H1 (cell line): Measurements from ENCODE around the gene NR1H3. TPM values are rescaled to one million over a fixed set of nuclear protein-coding genes. Genes with fewer than 3 reads are reported as not detected.
A peak's percentile ranks its signal among the peaks of the same experiment; 100 is the strongest.

Experiments used
- CTCF ChIA-PET: fragments of 300-600 bp; sonication (Branson Sonifier 250); formaldehyde crosslinking; loops from one replicate; lab custom pipeline; 2021; ENCODE audit not compliant: partially characterized antibody; lab: Charles Lee
- POLR2A ChIA-PET: fragments of 300-600 bp; sonication (Branson Sonifier 250); formaldehyde crosslinking; loops from one replicate; lab custom pipeline; 2021; ENCODE audit warnings: inconsistent platforms; ENCODE audit not compliant: partially characterized antibody; lab: Charles Lee
- DNase-seq, 2 experiments: peaks; one replicate each; pipeline versions ENCODE4 v3.0.0 to v3.0.0-alpha.2; 2010 to 2022; ENCODE audit warnings: low spot score in 2 of 2, low read depth in 1 of 2, mixed read lengths in 1 of 2
- FAIRE-seq: peaks from 2 replicates; lab custom pipeline; 2011; peaks lifted over from hg19 to GRCh38; lab: Jason Lieb, UNC
- H2AFZ ChIP-seq: 2 replicates; pipeline ENCODE4 v1.8.1; 2012; ENCODE audit warnings: low read length, inconsistent platforms
- H2AK5ac ChIP-seq: 2 replicates; pipeline ENCODE4 v1.6.1; 2013; ENCODE audit warnings: low read depth, low read length
- H2BK120ac ChIP-seq: replicated peaks from 2 replicates; pipeline ENCODE3; 2013; ENCODE audit warnings: low read depth, low read length, inconsistent platforms
- H2BK12ac ChIP-seq: 2 replicates; pipeline ENCODE4 v1.6.1; 2013; ENCODE audit warnings: low read depth, low read length
- H2BK15ac ChIP-seq: 2 replicates; pipeline ENCODE4 v1.6.1; 2013; ENCODE audit warnings: low read length
- H2BK20ac ChIP-seq: 2 replicates; pipeline ENCODE4 v1.6.1; 2013; ENCODE audit warnings: low read length
- H2BK5ac ChIP-seq: 2 replicates; pipeline ENCODE4 v1.6.1; 2013; ENCODE audit warnings: low read depth, low read length
- H3K14ac ChIP-seq: 2 replicates; pipeline ENCODE4 v1.6.1; 2013; ENCODE audit warnings: inconsistent platforms; ENCODE audit not compliant: insufficient read length
- H3K18ac ChIP-seq: 2 replicates; pipeline ENCODE4 v1.6.1; 2013; ENCODE audit warnings: low read length; ENCODE audit errors: extremely low read depth
- H3K23ac ChIP-seq: 2 replicates; pipeline ENCODE4 v1.6.1; 2013; ENCODE audit warnings: inconsistent platforms; ENCODE audit not compliant: insufficient read length
- H3K23me2 ChIP-seq: 2 replicates; pipeline ENCODE4 v1.6.1; 2013; ENCODE audit warnings: low read depth, low read length
- H3K27ac ChIP-seq: 2 replicates; pipeline ENCODE4 v1.6.1; 2011; ENCODE audit warnings: low read depth, low read length, inconsistent platforms
- H3K27me3 ChIP-seq, 4 experiments: replicated peaks in 1 of 4; 1 replicate in 1 of 4; 2 replicates in 3 of 4; pipeline versions ENCODE4 v1.6.1 to v1.8.1; 2011 to 2013; ENCODE audit warnings: low read length in 3 of 4, mild to moderate bottlenecking in 3 of 4, inconsistent platforms in 2 of 4, mixed read lengths in 2 of 4, moderate library complexity in 1 of 4; ENCODE audit not compliant: control insufficient read depth in 3 of 4, insufficient read depth in 3 of 4; ENCODE audit errors: extremely low read depth in 1 of 4
- H3K36me3 ChIP-seq, 4 experiments: 2 replicates each; pipeline versions ENCODE4 v1.6.1 to v1.8.1; 2011 to 2013; ENCODE audit warnings: mild to moderate bottlenecking in 4 of 4, low read length in 3 of 4, moderate library complexity in 2 of 4, control low read depth in 1 of 4, inconsistent platforms in 1 of 4; ENCODE audit not compliant: insufficient read depth in 4 of 4, control insufficient read depth in 2 of 4
- H3K4ac ChIP-seq: replicated peaks from 2 replicates; pipeline ENCODE3; 2013; ENCODE audit warnings: low read length, low read depth, mixed read lengths, inconsistent platforms; ENCODE audit not compliant: insufficient read length
- H3K4me1 ChIP-seq, 4 experiments: replicated peaks in 1 of 4; 1 replicate in 1 of 4; 2 replicates in 3 of 4; pipeline versions ENCODE4 v1.6.1 to v1.8.1; 2011 to 2013; ENCODE audit warnings: low read length in 3 of 4, inconsistent platforms in 2 of 4, mixed read lengths in 1 of 4; ENCODE audit not compliant: insufficient read depth in 4 of 4, control insufficient read depth in 3 of 4
- H3K4me2 ChIP-seq, 2 experiments: 2 replicates each; pipeline versions ENCODE4 v1.6.1 to v1.8.1; 2011 to 2013; ENCODE audit warnings: low read depth in 2 of 2, low read length in 2 of 2, control low read depth in 1 of 2, inconsistent platforms in 1 of 2, mild to moderate bottlenecking in 1 of 2; ENCODE audit not compliant: insufficient read depth in 1 of 2
- H3K4me3 ChIP-seq, 4 experiments: fragments of 200-600, 300-600 bp in 1 of 4; sonication (generic), shearing (Covaris generic), sonication (Bioruptor Twin) in 1 of 4; 2 replicates each; pipeline versions ENCODE4 v1.5.1 to v1.8.1; 2011 to 2016; ENCODE audit warnings: low read length in 4 of 4, low read depth in 3 of 4, control low read depth in 2 of 4, inconsistent platforms in 2 of 4, mild to moderate bottlenecking in 2 of 4, mixed read lengths in 1 of 4, moderate library complexity in 1 of 4; ENCODE audit not compliant: insufficient read depth in 2 of 4; ENCODE audit errors: extremely low read depth in 1 of 4
- H3K56ac ChIP-seq: replicated peaks from 2 replicates; pipeline ENCODE3; 2013; ENCODE audit warnings: low read depth, mild to moderate bottlenecking, mixed read lengths, low read length, inconsistent platforms; ENCODE audit not compliant: insufficient read length
- H3K79me1 ChIP-seq: 2 replicates; pipeline ENCODE4 v1.6.1; 2013; ENCODE audit warnings: low read depth, low read length, control low read depth
- H3K79me2 ChIP-seq, 2 experiments: 2 replicates each; pipeline versions ENCODE4 v1.6.1 to v1.8.1; 2012 to 2013; ENCODE audit warnings: low read length in 2 of 2, mild to moderate bottlenecking in 2 of 2, inconsistent platforms in 1 of 2; ENCODE audit not compliant: insufficient read depth in 2 of 2, control insufficient read depth in 1 of 2
- H3K9ac ChIP-seq, 4 experiments: replicated peaks in 1 of 4; 1 replicate in 1 of 4; 2 replicates in 3 of 4; pipeline versions ENCODE4 v1.6.1 to v1.8.1; 2011 to 2013; ENCODE audit warnings: low read depth in 3 of 4, low read length in 3 of 4, control low read depth in 2 of 4, mild to moderate bottlenecking in 2 of 4, moderate library complexity in 2 of 4, inconsistent platforms in 1 of 4; ENCODE audit errors: extremely low read depth in 1 of 4
- H3K9me3 ChIP-seq, 2 experiments: 2 replicates each; pipeline versions ENCODE4 v1.6.1 to v1.8.1; 2012 to 2013; ENCODE audit warnings: mild to moderate bottlenecking in 2 of 2, moderate library complexity in 2 of 2, control low read depth in 1 of 2, inconsistent platforms in 1 of 2, low read depth in 1 of 2, low read length in 1 of 2, mixed read lengths in 1 of 2; ENCODE audit not compliant: insufficient read depth in 2 of 2
- H4K20me1 ChIP-seq, 2 experiments: replicated peaks in 1 of 2; 2 replicates each; pipeline versions ENCODE3 to v1.8.1; 2011 to 2013; ENCODE audit warnings: inconsistent platforms in 2 of 2, low read length in 2 of 2, mild to moderate bottlenecking in 1 of 2; ENCODE audit not compliant: insufficient read depth in 2 of 2, control insufficient read depth in 1 of 2
- H4K5ac ChIP-seq: 2 replicates; pipeline ENCODE4 v1.6.1; 2013; ENCODE audit warnings: low read length, low read depth, mixed read lengths, inconsistent platforms; ENCODE audit not compliant: insufficient read length
- H4K8ac ChIP-seq: 2 replicates; pipeline ENCODE4 v1.8.0; 2013; ENCODE audit warnings: mild to moderate bottlenecking, moderate library complexity, low read length, inconsistent platforms; ENCODE audit not compliant: insufficient read depth; ENCODE audit errors: extremely low read depth
- H4K91ac ChIP-seq: replicated peaks from 2 replicates; pipeline ENCODE3; 2013; ENCODE audit warnings: low read length, mixed read lengths, inconsistent platforms; ENCODE audit not compliant: insufficient read length
- BRCA1 ChIP-seq: IDR thresholded peaks from 2 replicates; pipeline ENCODE4 v1.6.1; 2012; ENCODE audit warnings: low read depth, low read length, improper control_type of control experiment
- POLR2A ChIP-seq, 2 experiments: IDR thresholded peaks; 1 replicate in 1 of 2; 2 replicates in 1 of 2; pipeline ENCODE4 v1.6.1; 2011; ENCODE audit warnings: low read depth in 2 of 2, low read length in 2 of 2, mild to moderate bottlenecking in 2 of 2; ENCODE audit errors: control extremely low read depth in 1 of 2
- POLR2AphosphoS5 ChIP-seq: IDR thresholded peaks from 2 replicates; pipeline ENCODE4 v1.6.1; 2011; ENCODE audit warnings: low read depth, low read length
- WGBS, 2 experiments: shearing (Covaris generic) in 1 of 2; methylation state at CpG; one replicate each; pipeline versions ENCODE4 v1.1.6 to v1.1.7; 2013 to 2015; ENCODE audit warnings: low lambda C conversion rate in 2 of 2, mixed read lengths in 2 of 2, inconsistent platforms in 1 of 2, low coverage in 1 of 2, missing lambda C conversion rate in 1 of 2; ENCODE audit not compliant: insufficient replicate concordance in 2 of 2, insufficient coverage in 1 of 2, insufficient read length in 1 of 2; ENCODE audit errors: extremely low coverage in 1 of 2, missing lambda C conversion rate in 1 of 2; 5-methylcytosine and 5-hydroxymethylcytosine counted together
- polyA plus RNA-seq, 7 experiments: library from polyadenylated mRNA; depleted of rRNA in 3 of 7; stranded (reverse) in 5 of 7; unstranded in 2 of 7; fragments of >200 nt in 5 of 7; fragments of 200-250 nt in 2 of 7; gene quantifications; 1 replicate in 5 of 7; 2 replicates in 1 of 7; 4 replicates in 1 of 7; pipeline versions ENCODE4 v1.2.1 to v1.2.3, GENCODE V29; 2011 to 2013; ENCODE audit warnings: missing spikeins in 2 of 7, mixed read lengths in 2 of 7
- total RNA-seq: library from RNA; stranded (reverse); fragmentation: NEBNext Ultra II Directional; extraction: Animal tissue kit (Norgen Biotek cat#: 25700); gene quantifications from 2 replicates; pipeline ENCODE4 v1.2.1, GENCODE V29; 2021

Gene NR1H3
- total and polyA plus RNA-seq, 2 of the 8 experiments (the other 6 are each of a cell fraction or from before 2014, with no cell fraction given), result 19.9 to 42.1 TPM

DNA sequence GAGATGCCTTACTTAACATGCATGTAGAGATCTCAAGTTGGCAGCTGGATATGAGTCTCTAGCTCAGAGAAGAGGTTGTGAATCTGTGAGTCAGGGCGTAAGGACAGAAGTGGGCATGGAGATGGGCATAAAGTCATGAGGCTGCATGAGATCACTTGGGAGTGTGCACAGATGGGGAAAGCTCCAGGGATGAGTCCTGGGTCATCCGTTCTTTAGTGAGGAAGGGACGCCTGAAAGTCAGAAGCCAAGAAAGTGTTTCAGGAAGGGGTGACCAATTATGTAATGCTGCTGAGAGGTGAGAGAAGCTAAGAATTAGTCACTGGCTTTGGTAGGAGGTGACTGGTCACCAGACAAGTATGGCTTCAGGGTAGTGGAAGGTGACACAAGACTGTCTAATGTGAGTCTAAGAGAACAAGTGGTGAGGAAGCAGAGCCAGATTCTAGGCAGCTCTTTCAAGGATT, 15.9 kb upstream of the NR1H3 start:
- H3K56ac ChIP-seq, result no peak overlapping the region
- no peak overlapping the region for H3K14ac ChIP-seq
- H3K79me2 ChIP-seq, result no peaks in the 10 kb centered on the region
- no peak overlapping the region for H3K23ac ChIP-seq
- H3K9ac ChIP-seq, result no peak overlapping the region
- WGBS, 2 experiments, result 88% methylated on average over 3 of the region's 3 CpGs; no CpG with 5 or more reads in 1 of the 2 experiments
- ChIA-PET POLR2A (interaction anchor here (0.5 to 11.4 kb wide), 15 partner anchors 7 to 564 kb away, joined by 3 to 138 read pairs (median 4); partner anchors contain the start of genes DDB2 and NR1H3), CTCF (interaction anchor here (0.6 to 10.9 kb wide), 10 partner anchors 7 to 166 kb away, joined by 3 to 127 read pairs (median 4); partner anchors contain the start of genes DDB2 and NR1H3)
- peaks cover 2% of the 10 kb centered on the region; the same call in 1 of the 2 replicates for H3K23me2 ChIP-seq
- no peak overlapping the region for H3K4ac ChIP-seq
- no peak overlapping the region for H3K27ac ChIP-seq
- H3K4me3 ChIP-seq, result no peak overlapping the region
- H3K4me1 ChIP-seq, result no peaks in the 10 kb centered on the region
- FAIRE-seq, result no peak
- DNase-seq, result no peak
- no peaks in the 10 kb centered on the region for H3K27me3 ChIP-seq
- H3K9me3 ChIP-seq, result no peaks in the 10 kb centered on the region
- no peak overlapping the region for H4K5ac ChIP-seq
- peaks cover 22 to 50% (median 36%) of the 10 kb centered on the region in 4 experiments for H3K36me3 ChIP-seq
- H2BK12ac ChIP-seq, result no peak overlapping the region
- H2BK5ac ChIP-seq, result no peak overlapping the region
- no peak overlapping the region for H2BK15ac ChIP-seq
- H2BK120ac ChIP-seq, result no peak overlapping the region
- peaks cover 0 to 10% of the 10 kb centered on the region in 2 experiments for H4K20me1 ChIP-seq
- no peak overlapping the region for H3K18ac ChIP-seq
- no peak overlapping the region for H3K4me2 ChIP-seq
- H4K8ac ChIP-seq, result no peak overlapping the region
- no peak overlapping the region for H2BK20ac ChIP-seq
- no peaks in the 10 kb centered on the region; the same call in 1 of the 2 replicates for H3K79me1 ChIP-seq
- H2AFZ ChIP-seq, result no peak overlapping the region
- H2AK5ac ChIP-seq, result no peak overlapping the region
- TF ChIP-seq BRCA1 (no peak), POLR2AphosphoS5 (peak; percentile 23; the same call in 1 of the 2 replicates), POLR2A (IDR thresholded peaks at IDR 0.05; ENCODE audit: control extremely low read depth in 1 of 2, low read depth in 2 of 2, low read length in 2 of 2) (peak in 1 of 2 experiments; percentile 49; a peak in 2 of 3 replicates)
- H4K91ac ChIP-seq, result no peak overlapping the region
